Right kidney (tissue), 1 donor: ENCODE data around the gene EIF3L.
A peak's percentile ranks its signal among the peaks of the same experiment; 100 is the strongest.

Experiments used
- DNase-seq: peaks from one replicate; pipeline ENCODE4 v3.0.0-alpha.2; 2016

EIF3L gene

GRCh38 chr22:37812869-37813678, 36.1 kb upstream of the EIF3L start:
- no peak for DNase-seq

- no peak for DNase-seq
Observed at GRCh38 chr22:37815593-37815992, 33.6 kb upstream of the EIF3L start.

DNA sequence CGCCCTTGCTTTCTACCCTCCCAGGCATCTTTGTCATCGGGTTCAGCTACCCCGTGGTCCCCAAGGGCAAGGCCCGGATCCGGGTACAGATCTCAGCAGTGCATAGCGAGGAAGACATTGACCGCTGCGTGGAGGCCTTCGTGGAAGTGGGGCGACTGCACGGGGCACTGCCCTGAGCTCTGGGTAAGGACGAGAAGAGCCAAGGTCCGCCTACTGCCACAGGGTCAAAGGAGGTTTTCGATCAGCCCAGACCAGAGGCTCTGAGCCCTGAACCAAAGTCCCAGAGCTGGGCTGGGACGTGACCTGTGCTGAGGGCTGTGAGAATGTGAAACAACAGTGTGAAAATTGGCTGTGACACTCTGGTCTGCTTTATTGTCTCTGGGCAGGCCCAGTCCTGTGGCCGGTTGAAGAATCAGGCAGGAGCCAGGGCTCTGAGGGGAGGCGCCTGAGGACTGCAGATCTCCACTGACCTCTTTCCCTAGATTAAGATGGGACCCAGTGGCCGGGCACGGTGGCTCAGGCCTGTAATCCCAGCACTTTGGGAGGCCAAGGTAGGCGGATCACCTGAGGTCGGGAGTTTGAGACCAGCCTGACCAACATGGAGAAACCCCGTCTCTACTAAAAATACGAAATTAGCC, 32.6 kb upstream of the EIF3L start:
- DNase-seq, result no peak

DNA sequence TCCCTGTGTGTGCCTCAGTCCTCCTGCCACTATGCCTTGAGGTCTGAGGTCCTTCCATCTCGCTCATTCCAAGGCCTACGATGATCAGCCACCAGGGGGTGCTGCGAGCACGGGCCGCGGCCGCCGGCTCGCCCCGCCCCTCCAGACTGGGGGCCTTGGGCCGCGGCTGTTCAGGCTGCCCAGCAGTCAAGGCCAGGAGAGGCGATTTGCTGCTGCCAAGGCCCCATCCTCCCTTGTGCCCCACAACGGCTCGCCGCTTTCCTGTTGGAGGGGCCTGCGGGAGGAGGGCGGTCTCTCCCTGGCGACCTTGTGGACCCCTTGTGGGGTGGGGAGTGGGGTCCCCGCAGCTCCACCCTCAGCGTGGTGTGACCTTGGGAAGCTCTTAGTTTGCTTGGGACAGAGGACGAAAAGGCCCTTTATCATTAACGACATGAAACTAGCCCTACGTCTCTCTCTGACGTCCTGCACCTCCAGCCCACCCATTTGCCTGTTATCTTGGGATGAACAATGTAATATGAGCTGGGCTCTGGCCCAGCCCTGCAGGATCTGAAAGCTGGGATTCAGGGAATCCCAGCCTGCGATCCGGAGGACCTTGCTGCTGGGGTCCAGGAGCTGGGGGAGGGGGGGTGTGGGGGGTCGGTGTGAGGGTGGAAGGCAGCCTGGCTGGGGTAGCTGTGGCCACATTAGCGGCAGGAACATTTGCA, 31.4 kb upstream of the EIF3L start:
- DNase-seq, result peak; percentile 83

DNA sequence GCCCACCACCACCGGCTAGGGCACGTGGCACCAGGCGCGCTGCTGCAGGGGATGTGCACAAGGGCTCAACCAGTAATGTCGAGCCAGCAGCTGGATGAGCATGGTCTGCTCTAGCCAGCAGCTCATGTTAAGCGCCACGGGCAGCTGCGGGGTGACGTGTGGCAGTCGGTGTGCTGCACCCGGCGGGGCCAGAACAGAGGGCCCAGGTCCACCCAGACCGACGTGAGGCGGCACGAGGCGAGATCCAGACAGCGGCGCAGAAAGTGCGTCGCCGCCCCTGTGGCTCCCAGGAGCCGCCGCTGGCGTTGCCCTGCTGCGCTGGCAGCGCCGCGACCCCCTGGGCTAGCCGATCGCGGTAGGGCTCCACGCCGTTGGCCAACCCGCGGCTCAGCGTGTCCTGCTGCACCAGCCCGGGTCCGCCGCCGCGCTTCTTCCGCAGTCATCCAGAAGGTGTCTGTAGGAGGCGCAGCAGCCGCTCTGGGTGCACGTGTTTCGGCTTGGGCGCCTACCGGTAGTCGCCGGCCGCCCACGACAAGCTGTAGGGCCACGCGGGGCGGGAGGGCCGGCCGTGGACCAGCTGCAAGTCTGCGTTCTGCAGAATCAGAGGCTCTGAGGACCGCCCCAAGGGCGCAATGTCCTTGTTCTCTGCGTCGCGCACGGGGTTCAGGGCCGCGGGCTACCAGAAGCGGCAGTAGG, 30.7 kb upstream of the EIF3L start:
- DNase-seq, result peak; percentile 80

- DNase-seq, result no peak
Observed at GRCh38 chr22:37819105-37819433, 30.1 kb upstream of the EIF3L start.

DNA sequence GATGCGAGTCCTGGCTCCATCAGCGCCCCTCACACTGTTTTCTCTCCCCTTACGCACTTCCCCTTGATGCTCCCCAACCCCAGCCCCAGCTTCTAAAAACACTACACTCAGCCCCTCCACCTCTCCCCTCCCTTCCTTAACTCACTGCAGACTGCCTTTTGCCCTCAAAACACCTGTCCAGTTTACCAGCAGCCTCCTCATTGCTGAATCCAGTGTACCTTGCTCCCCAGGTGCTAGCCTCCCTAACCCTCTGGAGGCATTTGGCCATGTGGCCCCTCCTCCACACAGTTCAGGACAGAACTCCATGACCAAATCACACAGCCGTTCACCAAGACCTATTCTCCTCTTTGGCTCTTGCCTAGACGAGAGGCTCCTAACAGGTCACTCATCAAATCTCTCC, 28.9 kb upstream of the EIF3L start:
- no peak for DNase-seq

- DNase-seq, result no peak
Observed at GRCh38 chr22:37822079-37822833, 27.0 kb upstream of the EIF3L start.

DNA sequence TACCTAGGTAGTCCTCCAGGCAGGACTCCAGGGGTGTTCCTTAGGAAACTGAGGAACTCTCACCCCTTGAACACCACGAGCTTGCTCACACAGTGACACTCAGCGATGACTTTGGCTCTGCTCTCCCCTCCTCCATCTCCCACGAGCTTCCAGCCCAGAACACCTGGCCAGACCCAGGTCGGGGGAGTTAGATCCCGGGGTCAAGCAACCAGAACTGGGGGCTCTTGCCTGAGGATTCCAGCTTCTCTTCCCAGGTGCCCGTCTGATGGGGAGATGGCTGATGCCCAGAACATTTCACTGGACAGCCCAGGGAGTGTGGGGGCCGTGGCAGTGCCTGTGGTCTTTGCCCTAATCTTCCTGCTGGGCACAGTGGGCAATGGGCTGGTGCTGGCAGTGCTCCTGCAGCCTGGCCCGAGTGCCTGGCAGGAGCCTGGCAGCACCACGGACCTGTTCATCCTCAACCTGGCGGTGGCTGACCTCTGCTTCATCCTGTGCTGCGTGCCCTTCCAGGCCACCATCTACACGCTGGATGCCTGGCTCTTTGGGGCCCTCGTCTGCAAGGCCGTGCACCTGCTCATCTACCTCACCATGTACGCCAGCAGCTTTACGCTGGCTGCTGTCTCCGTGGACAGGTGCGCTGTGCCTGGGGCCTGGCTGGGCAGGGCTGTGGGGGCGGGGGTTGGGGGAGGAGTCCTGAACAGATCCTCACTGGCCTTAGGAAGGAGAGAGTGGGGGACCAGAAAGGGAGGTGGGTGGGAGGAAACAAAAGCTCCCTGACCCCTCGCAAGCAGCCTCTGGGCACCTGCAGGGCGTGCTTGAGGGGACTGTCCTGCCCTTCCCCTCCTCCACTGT, 25.9 kb upstream of the EIF3L start, which contains the start of gene GALR3:
Gene GALR3 (plus strand): TSS at position 249 of the 852 bp plus-strand sequence. CDS start 25 bp downstream, at position 274.
- DNase-seq, result no peak

DNA sequence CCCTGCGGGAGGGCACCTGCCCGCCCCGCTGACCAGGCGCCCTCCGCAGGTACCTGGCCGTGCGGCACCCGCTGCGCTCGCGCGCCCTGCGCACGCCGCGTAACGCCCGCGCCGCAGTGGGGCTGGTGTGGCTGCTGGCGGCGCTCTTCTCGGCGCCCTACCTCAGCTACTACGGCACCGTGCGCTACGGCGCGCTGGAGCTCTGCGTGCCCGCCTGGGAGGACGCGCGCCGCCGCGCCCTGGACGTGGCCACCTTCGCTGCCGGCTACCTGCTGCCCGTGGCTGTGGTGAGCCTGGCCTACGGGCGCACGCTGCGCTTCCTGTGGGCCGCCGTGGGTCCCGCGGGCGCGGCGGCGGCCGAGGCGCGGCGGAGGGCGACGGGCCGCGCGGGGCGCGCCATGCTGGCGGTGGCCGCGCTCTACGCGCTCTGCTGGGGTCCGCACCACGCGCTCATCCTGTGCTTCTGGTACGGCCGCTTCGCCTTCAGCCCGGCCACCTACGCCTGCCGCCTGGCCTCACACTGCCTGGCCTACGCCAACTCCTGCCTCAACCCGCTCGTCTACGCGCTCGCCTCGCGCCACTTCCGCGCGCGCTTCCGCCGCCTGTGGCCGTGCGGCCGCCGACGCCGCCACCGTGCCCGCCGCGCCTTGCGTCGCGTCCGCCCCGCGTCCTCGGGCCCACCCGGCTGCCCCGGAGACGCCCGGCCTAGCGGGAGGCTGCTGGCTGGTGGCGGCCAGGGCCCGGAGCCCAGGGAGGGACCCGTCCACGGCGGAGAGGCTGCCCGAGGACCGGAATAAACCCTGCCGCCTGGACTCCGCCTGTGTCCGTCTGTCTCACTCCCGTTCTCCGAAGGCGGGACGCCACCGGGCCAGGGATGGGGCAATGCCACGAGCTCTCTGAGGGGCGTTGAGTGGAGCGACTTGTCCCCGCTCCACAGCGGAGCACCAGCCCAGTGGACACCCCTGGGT, 24.3 kb upstream of the EIF3L start:
- peak; percentile 65 for DNase-seq

DNA sequence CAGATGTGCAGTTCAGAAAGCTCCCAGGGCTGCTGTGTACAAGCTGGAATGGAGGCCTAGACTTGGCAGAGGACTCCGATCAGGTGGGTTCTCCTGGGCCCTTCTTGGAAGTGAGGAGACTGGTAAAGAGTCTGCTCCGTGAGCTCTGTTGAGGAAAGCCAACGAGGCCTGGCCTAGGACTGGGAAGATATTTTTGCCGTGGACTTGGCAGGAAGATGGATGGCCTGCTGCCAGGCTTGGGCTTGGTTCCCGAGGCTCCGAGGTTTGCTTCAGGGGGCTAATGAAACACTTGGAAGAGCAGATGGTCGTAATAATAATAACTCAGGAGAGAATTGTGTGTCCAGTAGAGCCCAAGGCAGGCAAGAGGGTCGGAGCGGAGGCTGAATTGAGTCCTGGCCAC, 22.2 kb upstream of the EIF3L start:
- DNase-seq, result no peak

DNA sequence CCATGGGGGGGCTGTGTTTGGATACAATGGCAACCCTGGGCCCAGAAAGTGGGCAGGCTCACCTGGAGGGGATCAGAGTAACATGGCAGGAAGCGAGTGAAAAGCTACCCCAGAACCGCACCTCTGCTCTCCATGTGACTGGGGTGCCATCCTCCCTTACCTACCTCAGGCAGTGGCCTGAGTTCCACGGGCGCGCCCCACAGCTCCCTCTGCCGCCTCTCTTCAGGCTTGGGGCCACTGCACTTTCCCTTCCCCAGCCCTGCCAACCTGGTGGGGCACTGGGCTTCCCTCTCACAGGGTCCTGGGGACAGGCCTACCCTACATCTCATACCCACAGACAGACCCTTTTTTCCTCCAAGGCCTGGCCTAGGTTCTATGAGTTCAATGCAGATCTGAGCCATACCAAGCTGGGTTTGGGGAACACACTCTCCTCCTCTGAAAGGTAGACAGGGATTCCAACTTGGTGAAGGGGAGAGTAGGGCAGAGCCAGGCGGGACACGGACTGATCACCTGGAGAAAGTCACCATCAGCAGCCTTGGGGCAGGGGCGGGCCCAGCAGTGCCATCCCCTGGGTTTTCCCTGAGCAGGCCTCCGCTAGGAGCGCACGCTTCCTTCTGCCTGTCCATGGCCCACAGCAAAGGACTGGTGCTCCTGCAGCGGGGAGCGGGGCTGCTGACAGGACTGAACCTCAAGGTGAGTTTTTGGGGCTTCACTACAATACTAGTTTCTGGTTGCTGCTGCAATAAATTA, 19.0 kb upstream of the EIF3L start:
- DNase-seq, result no peak

DNA sequence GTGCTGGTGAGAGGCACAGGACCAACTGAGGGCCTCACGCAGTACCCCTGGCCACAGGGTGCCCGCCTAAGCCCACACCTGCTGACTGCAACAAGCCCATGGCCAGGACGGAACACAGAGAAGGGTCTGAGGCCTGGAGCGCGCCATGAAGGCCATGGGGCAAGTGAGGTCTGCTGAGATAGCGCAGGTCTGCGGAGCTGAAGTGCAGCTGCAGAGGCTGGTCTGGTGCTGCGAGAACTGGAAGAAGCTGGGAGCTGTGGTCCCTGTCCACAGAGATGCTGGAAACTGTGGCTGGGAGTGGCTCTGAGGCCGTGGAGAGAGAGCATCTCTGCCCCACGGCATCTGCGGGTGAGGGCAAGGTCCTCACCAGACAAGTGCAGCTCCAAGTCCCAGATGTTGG, 17.7 kb upstream of the EIF3L start:
- no peak for DNase-seq

GRCh38 chr22:37832022-37832857, 17.0 kb upstream of the EIF3L start:
- no peak for DNase-seq

- DNase-seq, result no peak
Observed at GRCh38 chr22:37842015-37842793, 7.0 kb upstream of the EIF3L start.

- DNase-seq, result no peak
Observed at GRCh38 chr22:37843741-37844089, 5.5 kb upstream of the EIF3L start.

DNA sequence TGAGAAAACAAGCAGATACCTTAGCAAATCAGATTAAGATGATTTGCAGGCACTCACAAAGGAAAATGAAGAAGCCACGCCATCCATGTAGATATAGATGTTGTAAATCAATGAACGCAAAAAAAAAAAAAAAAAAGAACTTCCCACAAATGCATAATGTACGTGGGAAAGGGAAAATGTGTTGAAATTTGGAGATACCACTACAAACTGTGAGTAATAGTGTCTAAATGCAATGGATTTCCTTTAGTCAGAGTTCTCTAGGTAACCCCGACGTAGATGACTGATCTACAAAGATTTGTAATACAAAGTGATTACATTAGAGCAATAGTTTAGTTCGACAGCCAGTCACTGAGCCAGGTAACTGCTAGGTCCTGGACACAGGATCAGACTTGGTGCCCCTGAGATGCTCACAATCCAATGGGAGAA, 4.3 kb upstream of the EIF3L start:
- no peak for DNase-seq
